ENCODE data around the gene HECTD4. TPM values are rescaled to one million over a fixed set of nuclear protein-coding genes. Genes with fewer than 3 reads are reported as not detected.

Gene HECTD4
- total and polyA plus RNA-seq, 9 of the 15 experiments (the other 6 are each of a cell fraction or from before 2014, with no cell fraction given), result 3.5 to 33.3 (median 13.5) TPM

DNA sequence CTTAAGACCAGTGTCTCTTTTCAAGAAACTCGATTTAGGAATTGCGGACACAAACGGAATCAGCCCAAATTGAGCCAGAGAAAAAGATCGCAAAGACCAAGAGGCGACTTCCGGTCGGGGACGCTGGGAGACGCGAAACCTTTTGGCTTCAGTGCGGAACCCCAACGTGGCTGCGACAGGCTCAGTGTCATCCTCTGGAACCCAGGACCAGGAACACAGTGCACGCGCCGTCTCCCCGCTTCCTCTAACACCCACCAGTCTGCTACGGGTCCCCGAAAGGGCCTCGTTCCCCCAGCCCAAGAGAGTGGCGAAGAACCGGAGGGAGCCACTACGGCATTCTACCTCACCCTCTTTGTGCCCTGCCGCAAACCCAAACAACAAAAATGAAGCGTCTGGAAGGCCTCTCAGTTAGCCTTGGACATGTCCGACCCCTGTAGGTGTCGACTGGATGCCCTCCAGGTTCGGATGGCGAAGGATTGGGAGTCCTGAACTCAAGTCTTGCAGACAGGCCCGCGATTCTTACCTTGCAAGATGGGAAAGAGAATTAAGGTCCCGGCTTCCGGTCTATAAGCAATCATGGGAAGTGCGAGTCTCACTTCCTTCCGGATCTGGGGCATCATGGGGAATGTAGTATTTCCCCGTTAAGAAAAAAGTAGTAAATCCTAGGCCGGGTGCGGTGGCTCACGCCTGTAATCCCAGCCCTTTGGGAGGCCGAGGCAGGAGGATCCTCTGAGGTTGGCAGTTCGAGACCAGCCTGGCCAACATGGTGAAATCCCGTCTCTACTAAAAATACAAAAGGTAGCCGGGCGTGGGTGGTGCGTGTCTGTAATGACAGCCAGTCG lies 27.1 kb upstream of the HECTD4 start, which contains the start of gene RPL6 (continued):
- TF ChIP-seq, protein P1, sequence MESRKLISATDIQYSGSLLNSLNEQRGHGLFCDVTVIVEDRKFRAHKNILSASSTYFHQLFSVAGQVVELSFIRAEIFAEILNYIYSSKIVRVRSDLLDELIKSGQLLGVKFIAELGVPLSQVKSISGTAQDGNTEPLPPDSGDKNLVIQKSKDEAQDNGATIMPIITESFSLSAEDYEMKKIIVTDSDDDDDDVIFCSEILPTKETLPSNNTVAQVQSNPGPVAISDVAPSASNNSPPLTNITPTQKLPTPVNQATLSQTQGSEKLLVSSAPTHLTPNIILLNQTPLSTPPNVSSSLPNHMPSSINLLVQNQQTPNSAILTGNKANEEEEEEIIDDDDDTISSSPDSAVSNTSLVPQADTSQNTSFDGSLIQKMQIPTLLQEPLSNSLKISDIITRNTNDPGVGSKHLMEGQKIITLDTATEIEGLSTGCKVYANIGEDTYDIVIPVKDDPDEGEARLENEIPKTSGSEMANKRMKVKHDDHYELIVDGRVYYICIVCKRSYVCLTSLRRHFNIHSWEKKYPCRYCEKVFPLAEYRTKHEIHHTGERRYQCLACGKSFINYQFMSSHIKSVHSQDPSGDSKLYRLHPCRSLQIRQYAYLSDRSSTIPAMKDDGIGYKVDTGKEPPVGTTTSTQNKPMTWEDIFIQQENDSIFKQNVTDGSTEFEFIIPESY (CRISPR knock-in tag; IDR thresholded peaks at IDR 0.05), result 0 out of 2 replicates have a peak, but pooled peaks have one; percentile 26
- no peak for TF ChIP-seq ZNF408 (CRISPR knock-in tag; IDR thresholded peaks at IDR 0.05; ENCODE audit: low read depth)
- no peak; the same call in 1 of the 2 replicates for TF ChIP-seq MYNN (IDR thresholded peaks at IDR 0.05)
- TF ChIP-seq MYNN (CRISPR knock-in tag; IDR thresholded peaks at IDR 0.05), result no peak
- no peak for TF ChIP-seq PPARD (CRISPR knock-in tag; IDR thresholded peaks at IDR 0.05)
- no peak for TF ChIP-seq RNF2 (IDR thresholded peaks at IDR 0.05)
- no peak for TF ChIP-seq CBFA2T2 (conservative IDR thresholded peaks at IDR 0.05)
- TF ChIP-seq ZBED1 (IDR thresholded peaks at IDR 0.05), result peak; percentile 82; the same call in 1 of the 2 replicates
- no peak for TF ChIP-seq PRPF4 (IDR thresholded peaks at IDR 0.05; ENCODE audit: insufficient read depth, low read depth, low read length, poor library complexity, severe bottlenecking)
- TF ChIP-seq GATAD2A (IDR thresholded peaks at IDR 0.05), result peak; percentile 82; the same call in 1 of the 2 replicates
- TF ChIP-seq EP400 (IDR thresholded peaks at IDR 0.05), result peak; percentile 98
- TF ChIP-seq RBM25 (IDR thresholded peaks at IDR 0.05; ENCODE audit: low read depth, low read length, severe bottlenecking), result no peak
- TF ChIP-seq, protein P2, sequence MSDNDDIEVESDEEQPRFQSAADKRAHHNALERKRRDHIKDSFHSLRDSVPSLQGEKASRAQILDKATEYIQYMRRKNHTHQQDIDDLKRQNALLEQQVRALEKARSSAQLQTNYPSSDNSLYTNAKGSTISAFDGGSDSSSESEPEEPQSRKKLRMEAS (CRISPR knock-in tag; IDR thresholded peaks at IDR 0.05), result peak; percentile 67
- TF ChIP-seq, protein P3, sequence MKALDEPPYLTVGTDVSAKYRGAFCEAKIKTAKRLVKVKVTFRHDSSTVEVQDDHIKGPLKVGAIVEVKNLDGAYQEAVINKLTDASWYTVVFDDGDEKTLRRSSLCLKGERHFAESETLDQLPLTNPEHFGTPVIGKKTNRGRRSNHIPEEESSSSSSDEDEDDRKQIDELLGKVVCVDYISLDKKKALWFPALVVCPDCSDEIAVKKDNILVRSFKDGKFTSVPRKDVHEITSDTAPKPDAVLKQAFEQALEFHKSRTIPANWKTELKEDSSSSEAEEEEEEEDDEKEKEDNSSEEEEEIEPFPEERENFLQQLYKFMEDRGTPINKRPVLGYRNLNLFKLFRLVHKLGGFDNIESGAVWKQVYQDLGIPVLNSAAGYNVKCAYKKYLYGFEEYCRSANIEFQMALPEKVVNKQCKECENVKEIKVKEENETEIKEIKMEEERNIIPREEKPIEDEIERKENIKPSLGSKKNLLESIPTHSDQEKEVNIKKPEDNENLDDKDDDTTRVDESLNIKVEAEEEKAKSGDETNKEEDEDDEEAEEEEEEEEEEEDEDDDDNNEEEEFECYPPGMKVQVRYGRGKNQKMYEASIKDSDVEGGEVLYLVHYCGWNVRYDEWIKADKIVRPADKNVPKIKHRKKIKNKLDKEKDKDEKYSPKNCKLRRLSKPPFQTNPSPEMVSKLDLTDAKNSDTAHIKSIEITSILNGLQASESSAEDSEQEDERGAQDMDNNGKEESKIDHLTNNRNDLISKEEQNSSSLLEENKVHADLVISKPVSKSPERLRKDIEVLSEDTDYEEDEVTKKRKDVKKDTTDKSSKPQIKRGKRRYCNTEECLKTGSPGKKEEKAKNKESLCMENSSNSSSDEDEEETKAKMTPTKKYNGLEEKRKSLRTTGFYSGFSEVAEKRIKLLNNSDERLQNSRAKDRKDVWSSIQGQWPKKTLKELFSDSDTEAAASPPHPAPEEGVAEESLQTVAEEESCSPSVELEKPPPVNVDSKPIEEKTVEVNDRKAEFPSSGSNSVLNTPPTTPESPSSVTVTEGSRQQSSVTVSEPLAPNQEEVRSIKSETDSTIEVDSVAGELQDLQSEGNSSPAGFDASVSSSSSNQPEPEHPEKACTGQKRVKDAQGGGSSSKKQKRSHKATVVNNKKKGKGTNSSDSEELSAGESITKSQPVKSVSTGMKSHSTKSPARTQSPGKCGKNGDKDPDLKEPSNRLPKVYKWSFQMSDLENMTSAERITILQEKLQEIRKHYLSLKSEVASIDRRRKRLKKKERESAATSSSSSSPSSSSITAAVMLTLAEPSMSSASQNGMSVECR (CRISPR knock-in tag; IDR thresholded peaks at IDR 0.05), result peak; percentile 87
- TF ChIP-seq MIER1 (IDR thresholded peaks at IDR 0.05; ENCODE audit: low read depth), result peak; percentile 17; the same call in 1 of the 2 replicates
- 0 out of 4 replicates have a peak, but pooled peaks of 1 of the 2 experiments have one; percentile 29 for TF ChIP-seq NONO (IDR thresholded peaks at IDR 0.05; ENCODE audit: low read depth in 2 of 2, low read length in 1 of 2)
- TF ChIP-seq, protein P4, sequence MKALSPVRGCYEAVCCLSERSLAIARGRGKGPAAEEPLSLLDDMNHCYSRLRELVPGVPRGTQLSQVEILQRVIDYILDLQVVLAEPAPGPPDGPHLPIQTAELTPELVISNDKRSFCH (CRISPR knock-in tag; IDR thresholded peaks at IDR 0.05), result no peak
- TF ChIP-seq, protein P4 (tag; IDR thresholded peaks at IDR 0.05), result peak; percentile 65; the same call in 1 of the 2 replicates

Measured in K562 (cell line).